GM12878 (cell line): ENCODE data around the gene PLEKHG4B.

ENCODE experiments used
- CHD2 ChIP-seq: IDR thresholded peaks from 2 replicates; pipeline ENCODE4 v1.6.1; 2011; ENCODE audit warnings: low read depth, low read length, improper control_type of control experiment, borderline replicate concordance
- CREB1 ChIP-seq: IDR thresholded peaks from 2 replicates; pipeline ENCODE4 v1.6.1; 2012; ENCODE audit warnings: low read depth, mild to moderate bottlenecking, inconsistent platforms
- CTCF ChIP-seq, 3 experiments: IDR thresholded peaks in 2 of 3; conservative IDR thresholded peaks in 1 of 3; 2 replicates each; pipeline ENCODE4 v1.5.1; 2011; ENCODE audit warnings: low read depth in 3 of 3, low read length in 3 of 3, mild to moderate bottlenecking in 3 of 3, control low read depth in 2 of 3, moderate library complexity in 2 of 3, inconsistent platforms in 1 of 3, mixed read lengths in 1 of 3; ENCODE audit not compliant: control insufficient read depth in 2 of 3, insufficient read depth in 1 of 3; ENCODE audit errors: extremely low read depth in 1 of 3
- HSF1 ChIP-seq: fragments of 150-350 bp; IDR thresholded peaks from 2 replicates; pipeline ENCODE4 v1.6.1; 2014; ENCODE audit warnings: mild to moderate bottlenecking, low read depth, low read length
- KDM1A ChIP-seq: fragments of 200-600 bp; sonication (generic); IDR thresholded peaks from 2 replicates; pipeline ENCODE4 v1.6.1; 2016; ENCODE audit warnings: borderline replicate concordance
- MEF2A ChIP-seq: IDR thresholded peaks from 2 replicates; pipeline ENCODE4 v1.6.1; 2011; ENCODE audit warnings: low read depth, mild to moderate bottlenecking, low read length, moderate library complexity; ENCODE audit not compliant: insufficient read depth
- MTA3 ChIP-seq: IDR thresholded peaks from 2 replicates; pipeline ENCODE4 v1.6.1; 2012; ENCODE audit warnings: low read length, inconsistent platforms, borderline replicate concordance
- NFYA ChIP-seq: IDR thresholded peaks from 2 replicates; pipeline ENCODE4 v1.6.1; 2011; ENCODE audit warnings: low read depth, mild to moderate bottlenecking, low read length, improper control_type of control experiment, borderline replicate concordance
- TAF1 ChIP-seq: IDR thresholded peaks from 2 replicates; pipeline ENCODE4 v1.6.1; 2011; ENCODE audit warnings: mild to moderate bottlenecking, low read depth, low read length, borderline replicate concordance
- TCF12 ChIP-seq: IDR thresholded peaks from 2 replicates; pipeline ENCODE4 v1.6.1; 2011; ENCODE audit warnings: low read depth, mild to moderate bottlenecking, low read length
- ZNF274 ChIP-seq: IDR thresholded peaks from one replicate; pipeline ENCODE4 v1.8.0; 2011; ENCODE audit not compliant: insufficient read length, insufficient read depth
- ZSCAN29 ChIP-seq: fragments of 450-650 bp; IDR thresholded peaks from 2 replicates; pipeline ENCODE4 v1.6.1; 2017; ENCODE audit warnings: mild to moderate bottlenecking, moderate library complexity

GRCh38 chr5:89337-90286 is 2.4 kb upstream of the PLEKHG4B start:
- TF ChIP-seq TAF1 = no peak
- TF ChIP-seq CREB1 = no peak
- no peak for TF ChIP-seq MTA3
- no peak for TF ChIP-seq HSF1
- no peak for TF ChIP-seq NFYA
- TF ChIP-seq ZNF274 = no peak
- TF ChIP-seq ZSCAN29 = no peak
- TF ChIP-seq CTCF (IDR thresholded peaks at IDR 0.05 in 2 of 3, conservative IDR thresholded peaks at IDR 0.05 in 1 of 3; ENCODE audit: control insufficient read depth in 2 of 3, extremely low read depth in 1 of 3, insufficient read depth in 1 of 3, low read depth in 3 of 3, low read length in 3 of 3) = no peak
- TF ChIP-seq CHD2 = no peak
- no peak for TF ChIP-seq TCF12
- TF ChIP-seq MEF2A = no peak
- no peak for TF ChIP-seq KDM1A
